ENCODE measurements around the gene ITLN2. TPM values are rescaled to one million over a fixed set of nuclear protein-coding genes. Genes with fewer than 3 reads are reported as not detected.

Gene ITLN2
- total and polyA plus RNA-seq, 2 of the 8 experiments (the other 6 are each of a cell fraction or from before 2014, with no cell fraction given) = 4.7 to 6.3 TPM

GRCh38 chr1:160952129-160952510 is 2.5 kb downstream of the ITLN2 start:
- no peak overlapping the region for H3K27ac ChIP-seq (ENCODE audit: low read depth, low read length)
- peak overlapping the region; percentile 23 for H4K91ac ChIP-seq (replicated peaks; ENCODE audit: insufficient read length, low read length)
- no peaks in the 10 kb centered on the region for H3K36me3 ChIP-seq (ENCODE audit: control insufficient read depth in 2 of 4, insufficient read depth in 4 of 4, low read length in 3 of 4)
- H2BK12ac ChIP-seq (ENCODE audit: low read depth, low read length) = no peak overlapping the region; the same call in 1 of the 2 replicates
- no peak overlapping the region for H4K5ac ChIP-seq (ENCODE audit: insufficient read length, low read depth, low read length)
- H3K9ac ChIP-seq (replicated peaks in 1 of 4; ENCODE audit: extremely low read depth in 1 of 4, low read depth in 3 of 4, low read length in 3 of 4) = no peak overlapping the region
- WGBS, 2 experiments (ENCODE audit: extremely low coverage in 1 of 2, insufficient coverage in 1 of 2, insufficient read length in 1 of 2, insufficient replicate concordance in 2 of 2, low coverage in 1 of 2, low lambda C conversion rate in 2 of 2, missing lambda C conversion rate in 1 of 2) = 84% methylated on average over 2 of the region's 2 CpGs; no CpG with 5 or more reads in 1 of the 2 experiments
- no peak overlapping the region for H3K4ac ChIP-seq (replicated peaks; ENCODE audit: insufficient read length, low read depth, low read length)
- POLR2A ChIA-PET (ENCODE audit: partially characterized antibody) = interaction anchor here (1.1 to 1.5 kb wide), 3 partner anchors 18 to 117 kb away, joined by 3 to 4 read pairs (median 3); partner anchors contain the start of gene USF1
- no peaks in the 10 kb centered on the region for H3K9me3 ChIP-seq (ENCODE audit: insufficient read depth in 2 of 2, low read depth in 1 of 2, low read length in 1 of 2)
- no peak overlapping the region for H2BK15ac ChIP-seq (ENCODE audit: low read length)
- FAIRE-seq = no peak
- no peak overlapping the region for H3K56ac ChIP-seq (replicated peaks; ENCODE audit: insufficient read length, low read depth, low read length)
- H2BK120ac ChIP-seq (replicated peaks; ENCODE audit: low read depth, low read length) = no peak overlapping the region
- H3K4me2 ChIP-seq (ENCODE audit: insufficient read depth in 1 of 2, low read depth in 2 of 2, low read length in 2 of 2) = no peak overlapping the region
- no peak for DNase-seq (ENCODE audit: low read depth in 1 of 2, low spot score in 2 of 2)
- H3K14ac ChIP-seq (ENCODE audit: insufficient read length) = no peak overlapping the region
- no peak overlapping the region for H4K8ac ChIP-seq (ENCODE audit: extremely low read depth, insufficient read depth, low read length)
- H3K18ac ChIP-seq (ENCODE audit: extremely low read depth, low read length) = no peak overlapping the region
- CTCF ChIA-PET (ENCODE audit: partially characterized antibody) = interaction anchor here (0.5 to 8.2 kb wide), 59 partner anchors 8 to 545 kb away, joined by 3 to 219 read pairs (median 6); partner anchors contain the start of genes KLHDC9, LY9, SLAMF7 and USF1
- no peaks in the 10 kb centered on the region for H3K27me3 ChIP-seq (replicated peaks in 1 of 4; ENCODE audit: control insufficient read depth in 3 of 4, extremely low read depth in 1 of 4, insufficient read depth in 3 of 4, low read length in 3 of 4)
- no peaks in the 10 kb centered on the region for H4K20me1 ChIP-seq (replicated peaks in 1 of 2; ENCODE audit: control insufficient read depth in 1 of 2, insufficient read depth in 2 of 2, low read length in 2 of 2)
- no peak overlapping the region for H3K4me3 ChIP-seq (ENCODE audit: extremely low read depth in 1 of 4, insufficient read depth in 2 of 4, low read depth in 3 of 4, low read length in 4 of 4)
- no peaks in the 10 kb centered on the region for H3K79me1 ChIP-seq (ENCODE audit: low read depth, low read length)
- no peak overlapping the region for H2BK5ac ChIP-seq (ENCODE audit: low read depth, low read length)
- no peak overlapping the region for H3K23ac ChIP-seq (ENCODE audit: insufficient read length)
- H3K79me2 ChIP-seq (ENCODE audit: control insufficient read depth in 1 of 2, insufficient read depth in 2 of 2, low read length in 2 of 2) = no peaks in the 10 kb centered on the region
- H2BK20ac ChIP-seq (ENCODE audit: low read length) = no peak overlapping the region
- H2AFZ ChIP-seq (ENCODE audit: low read length) = no peak overlapping the region
- no peaks in the 10 kb centered on the region for H3K23me2 ChIP-seq (ENCODE audit: low read depth, low read length)
- H3K4me1 ChIP-seq (replicated peaks in 1 of 4; ENCODE audit: control insufficient read depth in 3 of 4, insufficient read depth in 4 of 4, low read length in 3 of 4) = peaks cover 0 to 9% (median 3%) of the 10 kb centered on the region in 4 experiments; a peak in 6 of 7 replicates
- no peak overlapping the region for H2AK5ac ChIP-seq (ENCODE audit: low read depth, low read length)
- TF ChIP-seq KDM4A (IDR thresholded peaks at IDR 0.05; ENCODE audit: low read depth, low read length, severe bottlenecking) (no peak), POU5F1 (IDR thresholded peaks at IDR 0.05; ENCODE audit: low read depth, low read length) (no peak), RAD21 (IDR thresholded peaks at IDR 0.05 in 1 of 2, conservative IDR thresholded peaks at IDR 0.05 in 1 of 2; ENCODE audit: low read depth in 2 of 2, low read length in 2 of 2) (no peak), EZH2 (IDR thresholded peaks at IDR 0.05; ENCODE audit: low read depth, low read length, severe bottlenecking) (no peak), EGR1 (IDR thresholded peaks at IDR 0.05; ENCODE audit: borderline replicate concordance, low read depth, low read length) (no peak), JUND (IDR thresholded peaks at IDR 0.05; ENCODE audit: low read length) (no peak), EP300 (IDR thresholded peaks at IDR 0.05; ENCODE audit: borderline replicate concordance in 1 of 2, low read depth in 2 of 2, low read length in 2 of 2) (no peak), SIN3A (conservative IDR thresholded peaks at IDR 0.05 in 1 of 2, IDR thresholded peaks at IDR 0.05 in 1 of 2; ENCODE audit: low read depth in 1 of 2, low read length in 2 of 2) (no peak), TAF1 (IDR thresholded peaks at IDR 0.05; ENCODE audit: low read depth, low read length) (no peak), CEBPB (IDR thresholded peaks at IDR 0.05; ENCODE audit: low read depth, low read length) (no peak), RFX5 (IDR thresholded peaks at IDR 0.05; ENCODE audit: borderline replicate concordance, low read depth, low read length) (no peak), SUZ12 (IDR thresholded peaks at IDR 0.05; ENCODE audit: low read length) (no peak), CHD1 (IDR thresholded peaks at IDR 0.05; ENCODE audit: low read depth, low read length) (no peak), SIX5 (IDR thresholded peaks at IDR 0.05; ENCODE audit: low read depth, low read length) (no peak)

All from H1 (cell line).